ENCODE measurements around the gene PPIP5K2.
"Not testable (repeated sequence)": the region's sequence is repeated elsewhere in the genome, so short reads cannot be mapped to it uniquely, and the experiment has no call there.

PPIP5K2 gene

DNA sequence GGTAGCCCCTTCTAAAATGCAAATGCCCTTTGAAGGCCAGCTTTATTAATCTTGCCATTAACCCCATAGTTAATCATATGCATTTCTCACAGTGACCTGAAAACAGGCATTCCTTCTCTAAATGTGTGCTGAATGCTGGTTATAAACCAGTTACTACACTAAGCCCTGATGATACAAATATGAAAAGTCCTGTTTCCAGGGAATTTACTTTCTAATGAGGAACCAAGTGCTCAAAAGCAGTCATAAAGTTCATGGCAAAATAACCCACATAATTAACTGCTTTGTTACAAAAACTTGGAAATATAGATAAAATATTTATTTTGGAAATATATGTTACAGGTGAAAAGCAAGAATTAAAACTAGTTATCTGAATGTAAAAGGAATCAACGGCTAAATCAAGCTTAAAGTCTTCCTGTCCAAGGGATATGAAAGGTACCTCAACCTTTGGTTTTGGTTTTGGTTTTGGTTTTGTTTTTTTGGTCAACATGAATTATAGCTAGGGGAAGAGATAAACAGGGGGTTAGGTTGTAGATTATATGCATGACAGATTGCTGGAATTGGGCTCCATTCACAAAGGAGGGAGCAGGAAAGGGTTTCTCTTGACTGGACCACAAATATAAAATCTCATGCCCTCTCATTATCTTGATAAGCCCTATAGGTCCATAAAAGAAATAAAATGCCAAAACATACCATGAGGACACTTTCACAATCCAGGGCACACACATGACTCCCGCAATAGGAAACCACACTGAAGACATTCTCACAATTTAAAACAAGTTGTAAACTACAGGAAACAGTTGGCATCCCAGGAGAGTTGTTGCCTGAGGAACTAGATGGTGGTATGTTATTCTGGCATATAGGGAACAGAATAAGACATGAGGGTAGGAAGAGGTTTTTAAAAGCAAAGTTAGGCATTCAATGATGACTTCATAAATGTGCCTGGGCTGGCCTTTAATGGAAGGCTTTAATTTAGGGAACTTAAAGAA is 91.8 kb downstream of the PPIP5K2 start:
- Histone ChIP-seq H3K4me3 (ENCODE audit: low read depth in 1 of 5, low read length in 5 of 5) (peak overlapping the region in 3 of 5 donors; percentile 0 to 34 (median 9)), H3K9me3 (ENCODE audit: control insufficient read depth in 5 of 5, low read length in 5 of 5) (no peaks in the 10 kb centered on the region), H3K36me3 (ENCODE audit: control insufficient read depth in 5 of 5, insufficient read depth in 5 of 5, low read length in 5 of 5) (peaks cover 0 to 6% (median 0%) of the 10 kb centered on the region in 5 donors), H3K27ac (ENCODE audit: low read depth, low read length) (no peak overlapping the region), H3K27me3 (ENCODE audit: control insufficient read depth in 5 of 5, insufficient read depth in 4 of 5, low read length in 5 of 5) (no peaks in the 10 kb centered on the region), H3K9ac (ENCODE audit: low read length in 5 of 5) (peak overlapping the region in 1 of 5 donors; percentile 11), H3K4me1 (ENCODE audit: control insufficient read depth in 5 of 5, insufficient read depth in 5 of 5, low read length in 5 of 5) (peaks cover 0 to 10% (median 0%) of the 10 kb centered on the region in 5 donors)

DNA sequence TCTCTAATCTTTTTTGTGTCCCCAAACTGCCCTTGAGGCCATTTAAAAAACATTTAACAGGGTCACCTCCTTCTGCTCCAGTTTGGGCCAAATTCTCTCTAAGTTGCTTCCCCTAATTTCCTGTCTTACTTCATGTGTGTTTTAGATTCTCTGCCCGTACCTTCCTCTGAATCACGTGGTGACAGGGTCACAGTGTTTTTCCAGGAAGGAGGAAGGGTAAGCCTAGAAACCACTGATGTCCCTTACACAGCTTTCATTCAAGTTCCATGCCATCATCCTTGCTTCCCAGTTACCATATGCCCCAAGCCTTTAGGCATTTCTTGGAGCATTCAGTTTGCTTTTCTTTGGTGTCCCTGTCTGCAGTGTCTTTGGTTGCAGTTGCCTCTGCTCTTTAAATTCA is 96.0 kb downstream of the PPIP5K2 start:
- Histone ChIP-seq H3K9me3 (ENCODE audit: control insufficient read depth in 5 of 5, low read length in 5 of 5) (no peaks in the 10 kb centered on the region), H3K9ac (ENCODE audit: low read length in 5 of 5) (no peak overlapping the region), H3K27ac (ENCODE audit: low read depth, low read length) (no peak overlapping the region), H3K4me3 (ENCODE audit: low read depth in 1 of 5, low read length in 5 of 5) (no peak overlapping the region), H3K4me1 (ENCODE audit: control insufficient read depth in 5 of 5, insufficient read depth in 5 of 5, low read length in 5 of 5) (peaks cover 0 to 5% (median 0%) of the 10 kb centered on the region in 5 donors), H3K36me3 (ENCODE audit: control insufficient read depth in 5 of 5, insufficient read depth in 5 of 5, low read length in 5 of 5) (no peaks in the 10 kb centered on the region), H3K27me3 (ENCODE audit: control insufficient read depth in 5 of 5, insufficient read depth in 4 of 5, low read length in 5 of 5) (no peaks in the 10 kb centered on the region)

DNA sequence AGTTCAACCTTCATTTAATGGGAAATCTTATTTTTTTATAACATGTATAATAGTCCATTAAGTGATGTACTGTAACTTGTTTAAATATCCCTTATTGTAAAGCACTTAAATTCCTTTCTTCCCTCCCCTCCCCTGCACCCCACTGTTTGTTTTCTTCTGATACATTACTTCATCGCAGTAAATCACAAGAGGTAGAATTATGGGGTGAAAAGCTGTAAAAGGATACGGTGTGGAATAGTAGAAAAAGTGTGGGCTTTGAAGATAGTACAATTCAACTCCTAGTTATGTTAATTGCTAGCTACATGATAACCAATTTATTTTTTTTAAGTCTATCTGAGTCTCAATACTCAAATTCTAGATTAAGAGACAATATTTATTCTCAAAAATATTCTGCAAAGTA is 96.6 kb downstream of the PPIP5K2 start:
- Histone ChIP-seq H3K36me3 (ENCODE audit: control insufficient read depth in 5 of 5, insufficient read depth in 5 of 5, low read length in 5 of 5) (no peaks in the 10 kb centered on the region), H3K27me3 (ENCODE audit: control insufficient read depth in 5 of 5, insufficient read depth in 4 of 5, low read length in 5 of 5) (no peaks in the 10 kb centered on the region), H3K9me3 (ENCODE audit: control insufficient read depth in 5 of 5, low read length in 5 of 5) (no peaks in the 10 kb centered on the region), H3K4me1 (ENCODE audit: control insufficient read depth in 5 of 5, insufficient read depth in 5 of 5, low read length in 5 of 5) (peaks cover 0 to 5% (median 0%) of the 10 kb centered on the region in 5 donors), H3K4me3 (ENCODE audit: low read depth in 1 of 5, low read length in 5 of 5) (no peak overlapping the region), H3K27ac (ENCODE audit: low read depth, low read length) (no peak overlapping the region), H3K9ac (ENCODE audit: low read length in 5 of 5) (no peak overlapping the region)

DNA sequence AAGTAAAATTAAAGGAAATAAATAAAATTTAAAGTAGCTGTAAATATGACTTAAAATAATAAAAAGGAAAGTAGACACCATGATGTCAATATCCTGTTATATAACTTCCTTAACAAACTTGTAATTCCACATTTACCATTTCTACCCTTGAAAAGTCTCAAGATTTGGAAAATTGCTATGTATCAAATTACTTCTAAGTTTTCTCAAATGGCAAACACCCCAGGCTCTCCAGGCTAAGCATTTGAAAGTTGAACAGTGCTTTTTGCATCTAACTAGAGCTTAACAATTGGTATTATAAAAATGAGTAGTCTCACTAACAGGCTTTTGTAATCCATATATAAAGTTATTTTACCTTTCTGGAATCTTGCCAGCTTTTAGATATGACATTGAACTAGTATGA is 97.0 kb downstream of the PPIP5K2 start:
- no peaks in the 10 kb centered on the region for H3K27me3 ChIP-seq (ENCODE audit: control insufficient read depth in 5 of 5, insufficient read depth in 4 of 5, low read length in 5 of 5)
- H3K27ac ChIP-seq (ENCODE audit: low read depth, low read length): no peak overlapping the region
- no peaks in the 10 kb centered on the region for H3K36me3 ChIP-seq (ENCODE audit: control insufficient read depth in 5 of 5, insufficient read depth in 5 of 5, low read length in 5 of 5)
- H3K4me1 ChIP-seq (ENCODE audit: control insufficient read depth in 5 of 5, insufficient read depth in 5 of 5, low read length in 5 of 5): peaks cover 0 to 1% (median 0%) of the 10 kb centered on the region in 5 donors
- no peaks in the 10 kb centered on the region for H3K9me3 ChIP-seq (ENCODE audit: control insufficient read depth in 5 of 5, low read length in 5 of 5)
- no peak overlapping the region for H3K9ac ChIP-seq (ENCODE audit: low read length in 5 of 5)
- H3K4me3 ChIP-seq (ENCODE audit: low read depth in 1 of 5, low read length in 5 of 5): no peak overlapping the region

DNA sequence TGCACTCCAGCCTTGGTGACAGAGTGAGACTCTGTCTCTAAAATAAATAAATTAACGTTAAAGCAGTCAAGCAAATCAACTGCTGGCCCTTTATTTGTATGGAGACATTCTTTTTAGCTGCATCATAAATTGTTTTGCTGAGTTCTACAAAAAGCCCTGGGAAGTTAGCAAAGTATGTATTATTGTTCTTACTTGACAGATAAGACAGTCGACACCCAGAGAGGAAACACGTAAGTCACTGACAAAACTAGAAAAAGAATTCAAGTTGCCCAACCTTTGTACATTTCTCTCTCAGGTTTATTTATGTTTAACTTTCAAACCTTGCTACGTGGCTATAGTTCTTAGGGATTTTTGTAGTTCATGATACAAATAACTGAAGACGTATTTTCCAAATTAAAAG is 98.1 kb downstream of the PPIP5K2 start:
- Histone ChIP-seq H3K27ac (ENCODE audit: low read depth, low read length) (no peak overlapping the region), H3K4me1 (ENCODE audit: control insufficient read depth in 5 of 5, insufficient read depth in 5 of 5, low read length in 5 of 5) (no peaks in the 10 kb centered on the region), H3K27me3 (ENCODE audit: control insufficient read depth in 5 of 5, insufficient read depth in 4 of 5, low read length in 5 of 5) (no peaks in the 10 kb centered on the region)

DNA sequence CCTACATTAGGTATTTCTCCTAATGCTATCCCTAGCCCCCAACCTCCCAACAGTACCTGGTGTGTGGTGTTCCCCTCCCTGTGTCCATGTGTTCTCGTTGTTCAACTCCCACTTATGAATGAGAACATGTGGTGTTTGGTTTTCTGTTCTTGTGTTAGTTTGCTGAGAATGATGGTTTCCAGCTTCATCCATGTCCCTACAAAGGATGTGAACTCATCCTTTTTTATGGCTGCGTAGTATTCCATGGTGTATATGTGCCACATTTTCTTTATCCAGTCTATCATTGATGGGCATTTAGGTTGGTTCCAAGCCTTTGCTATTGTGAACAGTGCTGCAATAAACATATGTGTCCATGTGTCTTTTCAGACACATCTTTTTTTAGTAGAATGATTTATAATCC is 99.0 kb downstream of the PPIP5K2 start:
- H3K4me1 ChIP-seq (ENCODE audit: control insufficient read depth in 5 of 5, insufficient read depth in 5 of 5, low read length in 5 of 5); H3K27ac ChIP-seq (ENCODE audit: low read depth, low read length); H3K27me3 ChIP-seq (ENCODE audit: control insufficient read depth in 5 of 5, insufficient read depth in 4 of 5, low read length in 5 of 5); H3K9ac ChIP-seq (ENCODE audit: low read length in 5 of 5); H3K36me3 ChIP-seq (ENCODE audit: control insufficient read depth in 5 of 5, insufficient read depth in 5 of 5, low read length in 5 of 5); H3K4me3 ChIP-seq (ENCODE audit: low read depth in 1 of 5, low read length in 5 of 5); H3K9me3 ChIP-seq (ENCODE audit: control insufficient read depth in 5 of 5, low read length in 5 of 5): not testable (repeated sequence)

More for the DNA sequence above, 98.1 kb downstream of the PPIP5K2 start:
- Histone ChIP-seq H3K9me3 (ENCODE audit: control insufficient read depth in 5 of 5, low read length in 5 of 5) (no peaks in the 10 kb centered on the region), H3K36me3 (ENCODE audit: control insufficient read depth in 5 of 5, insufficient read depth in 5 of 5, low read length in 5 of 5) (no peaks in the 10 kb centered on the region), H3K4me3 (ENCODE audit: low read depth in 1 of 5, low read length in 5 of 5) (no peak overlapping the region), H3K9ac (ENCODE audit: low read length in 5 of 5) (no peak overlapping the region)

DNA sequence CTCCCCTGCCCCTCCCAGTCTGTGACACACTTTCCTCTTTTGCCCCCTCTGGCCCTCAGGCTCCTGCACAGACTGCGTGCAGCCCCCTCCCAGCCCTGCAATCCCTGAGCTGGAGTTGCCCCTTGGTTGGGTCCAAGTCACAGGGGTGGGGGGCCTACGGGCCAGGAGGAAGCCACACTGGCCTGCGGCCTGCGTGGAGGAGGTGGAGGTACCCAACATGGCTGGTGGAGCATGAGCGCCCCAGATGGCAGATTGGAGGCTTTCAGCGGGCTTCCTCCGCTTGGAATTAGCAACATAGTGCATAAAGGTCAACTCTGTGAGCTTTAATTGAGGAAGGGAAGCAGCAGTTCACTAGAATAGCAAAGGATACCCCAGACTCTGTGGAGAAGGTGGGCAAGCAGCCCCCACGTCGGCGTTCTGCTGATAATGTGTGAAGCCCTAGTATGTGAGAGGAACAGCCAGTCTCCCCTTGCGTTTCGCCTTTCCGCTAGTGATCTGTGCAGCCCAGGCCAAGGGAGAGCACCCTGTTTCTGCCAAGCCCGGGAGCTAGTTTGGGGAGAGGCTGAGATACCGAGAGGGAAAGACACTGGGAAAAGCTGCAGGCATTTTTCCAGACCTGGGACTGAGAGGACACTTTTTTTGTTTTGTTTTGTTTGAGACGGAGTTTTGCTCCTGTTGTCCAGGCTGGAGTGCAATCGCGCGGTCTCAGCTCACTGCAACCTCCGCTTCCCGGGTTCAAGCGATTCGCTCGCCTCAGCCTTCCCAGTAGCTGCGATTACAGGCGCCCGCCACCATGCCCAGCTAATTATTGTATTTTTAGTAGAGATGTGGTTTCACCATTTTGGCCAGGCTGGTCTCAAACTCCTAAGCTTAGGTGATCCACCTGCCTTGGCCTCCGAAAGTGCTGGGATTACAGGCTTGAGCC is 103.2 kb downstream of the PPIP5K2 start:
- peaks cover 0 to 4% (median 3%) of the 10 kb centered on the region in 5 donors for H3K4me1 ChIP-seq (ENCODE audit: control insufficient read depth in 5 of 5, insufficient read depth in 5 of 5, low read length in 5 of 5)
- H3K9ac ChIP-seq (ENCODE audit: low read length in 5 of 5): no peak overlapping the region
- no peak overlapping the region for H3K4me3 ChIP-seq (ENCODE audit: low read depth in 1 of 5, low read length in 5 of 5)
- H3K9me3 ChIP-seq (ENCODE audit: control insufficient read depth in 5 of 5, low read length in 5 of 5): no peaks in the 10 kb centered on the region
- H3K27ac ChIP-seq (ENCODE audit: low read depth, low read length): no peak overlapping the region
- H3K27me3 ChIP-seq (ENCODE audit: control insufficient read depth in 5 of 5, insufficient read depth in 4 of 5, low read length in 5 of 5): no peaks in the 10 kb centered on the region
- no peaks in the 10 kb centered on the region for H3K36me3 ChIP-seq (ENCODE audit: control insufficient read depth in 5 of 5, insufficient read depth in 5 of 5, low read length in 5 of 5)

DNA sequence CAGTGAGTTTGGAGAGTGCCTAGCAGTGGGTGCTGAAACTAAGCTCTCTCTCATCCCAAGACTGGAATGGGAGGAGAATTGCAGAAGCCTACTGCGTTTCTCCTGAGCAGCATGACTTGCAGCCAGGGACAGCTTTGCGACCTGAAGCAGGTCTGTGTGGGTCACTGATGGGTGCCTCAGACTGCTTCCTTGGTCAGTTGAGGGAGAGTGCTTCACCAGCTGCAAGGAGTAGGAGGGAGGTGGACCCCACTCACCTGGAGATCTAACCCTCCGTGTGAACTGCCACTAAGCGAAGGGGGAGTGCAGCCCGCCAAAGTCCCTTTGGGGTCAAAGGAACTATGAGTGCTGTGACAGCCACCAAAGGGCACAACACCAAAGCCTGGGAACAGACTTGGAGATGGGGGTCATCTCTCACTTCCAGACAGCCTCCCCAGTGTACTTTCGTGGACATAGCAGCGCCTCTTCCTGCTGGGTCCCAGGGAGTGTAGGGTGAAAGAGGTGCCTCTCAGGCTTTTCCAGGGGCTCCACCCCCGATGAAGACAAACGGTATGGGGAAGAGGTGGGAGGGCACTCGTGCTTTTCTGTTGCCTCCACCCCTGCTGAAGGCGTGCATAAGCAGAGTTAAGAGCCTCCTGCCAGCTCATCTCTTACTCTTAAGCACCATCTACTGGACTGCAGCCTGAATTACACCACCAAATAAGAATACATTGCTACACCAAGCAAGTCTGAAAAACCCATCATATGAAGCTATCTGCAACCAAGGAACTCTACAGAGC is 104.2 kb downstream of the PPIP5K2 start:
- no peaks in the 10 kb centered on the region for H3K36me3 ChIP-seq (ENCODE audit: control insufficient read depth in 5 of 5, insufficient read depth in 5 of 5, low read length in 5 of 5)
- H3K4me1 ChIP-seq (ENCODE audit: control insufficient read depth in 5 of 5, insufficient read depth in 5 of 5, low read length in 5 of 5): peaks cover 0 to 4% (median 3%) of the 10 kb centered on the region in 5 donors
- H3K4me3 ChIP-seq (ENCODE audit: low read depth in 1 of 5, low read length in 5 of 5): peak overlapping the region in 4 of 5 donors; percentile 16 to 56 (median 24)
- H3K9ac ChIP-seq (ENCODE audit: low read length in 5 of 5): no peak overlapping the region
- H3K9me3 ChIP-seq (ENCODE audit: control insufficient read depth in 5 of 5, low read length in 5 of 5): peaks cover 0 to 4% (median 0%) of the 10 kb centered on the region in 5 donors
- H3K27ac ChIP-seq (ENCODE audit: low read depth, low read length): no peak overlapping the region
- H3K27me3 ChIP-seq (ENCODE audit: control insufficient read depth in 5 of 5, insufficient read depth in 4 of 5, low read length in 5 of 5): no peaks in the 10 kb centered on the region

DNA sequence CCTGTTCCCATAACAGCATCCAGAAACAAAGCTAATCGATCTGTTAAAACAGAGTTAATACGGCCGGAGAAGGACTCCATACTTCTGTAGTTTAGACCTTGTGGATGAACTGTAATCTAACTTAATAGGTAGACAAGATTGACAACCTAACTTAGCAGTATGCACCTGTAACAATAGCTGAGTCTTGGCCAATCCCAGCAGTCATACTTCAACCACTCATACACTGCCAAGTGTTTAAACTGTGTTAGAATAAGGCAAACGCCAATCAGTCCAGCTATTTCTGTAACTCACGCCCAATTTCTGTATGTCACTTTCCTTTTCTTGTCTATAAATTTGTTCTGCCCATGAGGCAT is 104.8 kb downstream of the PPIP5K2 start:
- no peak overlapping the region for H3K4me3 ChIP-seq (ENCODE audit: low read depth in 1 of 5, low read length in 5 of 5)
- no peak overlapping the region for H3K9ac ChIP-seq (ENCODE audit: low read length in 5 of 5)
- no peak overlapping the region for H3K27ac ChIP-seq (ENCODE audit: low read depth, low read length)
- no peaks in the 10 kb centered on the region for H3K27me3 ChIP-seq (ENCODE audit: control insufficient read depth in 5 of 5, insufficient read depth in 4 of 5, low read length in 5 of 5)
- no peaks in the 10 kb centered on the region for H3K36me3 ChIP-seq (ENCODE audit: control insufficient read depth in 5 of 5, insufficient read depth in 5 of 5, low read length in 5 of 5)
- H3K4me1 ChIP-seq (ENCODE audit: control insufficient read depth in 5 of 5, insufficient read depth in 5 of 5, low read length in 5 of 5): peaks cover 0 to 4% (median 3%) of the 10 kb centered on the region in 5 donors
- H3K9me3 ChIP-seq (ENCODE audit: control insufficient read depth in 5 of 5, low read length in 5 of 5): peaks cover 0 to 5% (median 0%) of the 10 kb centered on the region in 5 donors
